Suprapubic skin (tissue), 3 donors: ENCODE measurements around the gene INCENP.

Experiments used
- CTCF ChIP-seq, 2 donors: fragments of 200-600 bp in 1 of 2; fragments of 450-650 bp in 1 of 2; sonication (generic) in 1 of 2; IDR thresholded peaks; one replicate each; pipeline ENCODE4 v1.5.1; 2016 to 2019; ENCODE audit warnings: antibody characterized with exemption in 2 of 2, mild to moderate bottlenecking in 1 of 2, moderate library complexity in 1 of 2
- EP300 ChIP-seq: sonication (generic); formaldehyde crosslinking; IDR thresholded peaks from one replicate; pipeline ENCODE4 v1.6.1; 2017; ENCODE audit warnings: antibody characterized with exemption

GRCh38 chr11:62169935-62170334 is 46.1 kb downstream of the INCENP start:
- TF ChIP-seq EP300, result no peak
- TF ChIP-seq CTCF (IDR thresholded peaks at IDR 0.05), result no peak
